Measurements from ENCODE around the gene TBC1D1.

- TF ChIP-seq CTCF (IDR thresholded peaks at IDR 0.05; ENCODE audit: low read depth, low read length, poor library complexity, severe bottlenecking), result no peak
- TF ChIP-seq EZH2phosphoT487 (IDR thresholded peaks at IDR 0.05; ENCODE audit: borderline replicate concordance, low read length), result no peak
Observed at GRCh38 chr4:38045289-38045988, 154.6 kb downstream of the TBC1D1 start.

Data from DOHH2 (cell line).